ENCODE results near the gene SLIT1.

Gene SLIT1

DNA sequence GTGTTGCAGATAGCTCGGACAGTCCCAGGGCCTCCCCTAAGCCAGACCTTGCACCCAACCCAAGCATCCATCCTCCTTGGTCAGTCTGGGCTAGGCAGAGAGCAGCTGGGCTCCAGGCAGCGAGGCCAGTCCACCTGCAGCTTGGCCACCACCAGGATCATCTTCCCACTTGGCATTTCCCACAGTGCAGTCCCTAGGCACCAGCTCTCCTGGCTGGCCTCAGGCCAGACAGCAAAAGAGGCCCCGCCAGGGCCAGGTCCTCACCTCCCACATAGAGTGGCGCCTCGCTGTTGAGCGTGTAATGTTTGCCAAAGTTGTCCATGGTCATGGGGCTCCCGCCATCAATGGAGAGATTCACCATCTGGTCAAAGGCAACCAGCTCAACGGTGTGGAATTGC is 182.0 kb downstream of the SLIT1 start:
- DNase-seq (ENCODE audit: extremely low spot score) = no peak
- ChIA-PET CTCF (interaction anchor here (1.2 kb wide), 1 partner anchor 21 kb away, joined by 6 read pairs; no protein-coding TSS in a partner anchor), POLR2A (no interaction called here)
- TF ChIP-seq NFRKB (IDR thresholded peaks at IDR 0.05) (no peak), LEF1 (IDR thresholded peaks at IDR 0.05; ENCODE audit: borderline replicate concordance) (no peak), FOXA1 (IDR thresholded peaks at IDR 0.05) (no peak), CTBP1 (IDR thresholded peaks at IDR 0.05; ENCODE audit: borderline replicate concordance) (no peak), SP1 (IDR thresholded peaks at IDR 0.05) (no peak)
- TF ChIP-seq, protein P1, sequence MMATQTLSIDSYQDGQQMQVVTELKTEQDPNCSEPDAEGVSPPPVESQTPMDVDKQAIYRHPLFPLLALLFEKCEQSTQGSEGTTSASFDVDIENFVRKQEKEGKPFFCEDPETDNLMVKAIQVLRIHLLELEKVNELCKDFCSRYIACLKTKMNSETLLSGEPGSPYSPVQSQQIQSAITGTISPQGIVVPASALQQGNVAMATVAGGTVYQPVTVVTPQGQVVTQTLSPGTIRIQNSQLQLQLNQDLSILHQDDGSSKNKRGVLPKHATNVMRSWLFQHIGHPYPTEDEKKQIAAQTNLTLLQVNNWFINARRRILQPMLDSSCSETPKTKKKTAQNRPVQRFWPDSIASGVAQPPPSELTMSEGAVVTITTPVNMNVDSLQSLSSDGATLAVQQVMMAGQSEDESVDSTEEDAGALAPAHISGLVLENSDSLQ (IDR thresholded peaks at IDR 0.05) = no peak

DNA sequence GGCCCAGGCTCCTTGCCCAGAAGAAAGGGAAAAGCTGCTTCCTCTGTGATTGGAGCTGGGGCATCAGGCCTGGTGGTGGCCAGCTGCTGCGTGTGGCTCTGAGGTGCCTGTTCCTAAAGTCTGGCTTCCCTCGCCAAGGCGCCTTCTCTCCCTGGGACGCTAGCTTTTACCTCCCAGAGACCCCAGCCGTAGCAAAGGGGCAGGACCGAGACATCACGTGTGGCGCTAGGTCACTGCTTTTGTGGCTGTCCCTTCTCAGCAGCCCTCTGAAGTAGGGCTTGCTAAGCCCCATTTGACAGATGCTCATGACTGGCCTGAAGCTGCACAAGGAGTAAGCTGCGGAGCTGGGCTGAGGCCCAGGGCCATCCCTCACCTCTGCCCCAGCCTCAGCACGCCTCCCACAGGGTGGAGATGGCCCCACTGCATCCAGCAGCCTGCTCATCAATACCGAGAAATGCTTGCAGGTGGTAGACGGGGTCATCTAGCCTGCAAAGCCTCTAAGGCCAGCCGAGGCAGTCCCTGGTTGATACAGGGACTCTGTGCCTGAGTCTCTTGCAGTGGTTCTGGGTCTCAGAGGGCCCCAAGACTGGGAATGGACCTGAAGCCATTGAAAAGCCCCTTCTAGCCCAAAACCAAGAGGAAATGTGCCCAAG is 182.5 kb downstream of the SLIT1 start:
- TF ChIP-seq HDGF (IDR thresholded peaks at IDR 0.05; ENCODE audit: borderline replicate concordance) (no peak), ZNF384 (IDR thresholded peaks at IDR 0.05) (no peak), SP1 (IDR thresholded peaks at IDR 0.05) (no peak), BHLHE40 (IDR thresholded peaks at IDR 0.05; ENCODE audit: borderline replicate concordance) (no peak), LEF1 (IDR thresholded peaks at IDR 0.05; ENCODE audit: borderline replicate concordance) (no peak), FOXK2 (IDR thresholded peaks at IDR 0.05) (no peak), FOXA1 (IDR thresholded peaks at IDR 0.05) (no peak), SUZ12 (IDR thresholded peaks at IDR 0.05) (no peak), ARNT (IDR thresholded peaks at IDR 0.05) (no peak), ELF4 (IDR thresholded peaks at IDR 0.05) (no peak), CTBP1 (IDR thresholded peaks at IDR 0.05; ENCODE audit: borderline replicate concordance) (no peak), NFRKB (IDR thresholded peaks at IDR 0.05) (no peak), FOXM1 (IDR thresholded peaks at IDR 0.05; ENCODE audit: borderline replicate concordance) (no peak), L3MBTL2 (conservative IDR thresholded peaks at IDR 0.05) (no peak)
- ChIA-PET CTCF (interaction anchor here (1.2 kb wide), 1 partner anchor 22 kb away, joined by 6 read pairs; no protein-coding TSS in a partner anchor), POLR2A (no interaction called here)
- DNase-seq (ENCODE audit: extremely low spot score) = no peak

GRCh38 chr10:97002670-97003069 is 183.1 kb downstream of the SLIT1 start:
- POLR2A ChIA-PET = no interaction called here
- CTCF ChIA-PET = interaction anchor here (1.2 kb wide), 1 partner anchor 23 kb away, joined by 6 read pairs; no protein-coding TSS in a partner anchor
- no peak for DNase-seq (ENCODE audit: extremely low spot score)
- TF ChIP-seq HDGF (IDR thresholded peaks at IDR 0.05; ENCODE audit: borderline replicate concordance) = no peak
- no peak for TF ChIP-seq NFRKB (IDR thresholded peaks at IDR 0.05)
- TF ChIP-seq, protein P1 (IDR thresholded peaks at IDR 0.05) = no peak
- no peak for TF ChIP-seq LEF1 (IDR thresholded peaks at IDR 0.05; ENCODE audit: borderline replicate concordance)
- no peak for TF ChIP-seq CTBP1 (IDR thresholded peaks at IDR 0.05; ENCODE audit: borderline replicate concordance)
- no peak for TF ChIP-seq BHLHE40 (IDR thresholded peaks at IDR 0.05; ENCODE audit: borderline replicate concordance)
- TF ChIP-seq FOXA1 (IDR thresholded peaks at IDR 0.05) = no peak

GRCh38 chr10:97001183-97001991 is 184.4 kb downstream of the SLIT1 start:
- no peak for DNase-seq (ENCODE audit: extremely low spot score)
- POLR2A ChIA-PET = no interaction called here
- TF ChIP-seq NFRKB (IDR thresholded peaks at IDR 0.05) = no peak
- no peak for TF ChIP-seq ELF4 (IDR thresholded peaks at IDR 0.05)
- no peak for TF ChIP-seq FOXA1 (IDR thresholded peaks at IDR 0.05)
- TF ChIP-seq BHLHE40 (IDR thresholded peaks at IDR 0.05; ENCODE audit: borderline replicate concordance) = no peak
- TF ChIP-seq FOXM1 (IDR thresholded peaks at IDR 0.05; ENCODE audit: borderline replicate concordance) = no peak
- no peak for TF ChIP-seq LEF1 (IDR thresholded peaks at IDR 0.05; ENCODE audit: borderline replicate concordance)
- TF ChIP-seq L3MBTL2 (conservative IDR thresholded peaks at IDR 0.05) = no peak
- no peak for TF ChIP-seq HDGF (IDR thresholded peaks at IDR 0.05; ENCODE audit: borderline replicate concordance)
- TF ChIP-seq ARNT (IDR thresholded peaks at IDR 0.05) = no peak
- no peak for TF ChIP-seq CTBP1 (IDR thresholded peaks at IDR 0.05; ENCODE audit: borderline replicate concordance)
- CTCF ChIA-PET = interaction anchor here (0.7 kb wide), 1 partner anchor 46 kb away, joined by 3 read pairs; no protein-coding TSS in a partner anchor

DNA sequence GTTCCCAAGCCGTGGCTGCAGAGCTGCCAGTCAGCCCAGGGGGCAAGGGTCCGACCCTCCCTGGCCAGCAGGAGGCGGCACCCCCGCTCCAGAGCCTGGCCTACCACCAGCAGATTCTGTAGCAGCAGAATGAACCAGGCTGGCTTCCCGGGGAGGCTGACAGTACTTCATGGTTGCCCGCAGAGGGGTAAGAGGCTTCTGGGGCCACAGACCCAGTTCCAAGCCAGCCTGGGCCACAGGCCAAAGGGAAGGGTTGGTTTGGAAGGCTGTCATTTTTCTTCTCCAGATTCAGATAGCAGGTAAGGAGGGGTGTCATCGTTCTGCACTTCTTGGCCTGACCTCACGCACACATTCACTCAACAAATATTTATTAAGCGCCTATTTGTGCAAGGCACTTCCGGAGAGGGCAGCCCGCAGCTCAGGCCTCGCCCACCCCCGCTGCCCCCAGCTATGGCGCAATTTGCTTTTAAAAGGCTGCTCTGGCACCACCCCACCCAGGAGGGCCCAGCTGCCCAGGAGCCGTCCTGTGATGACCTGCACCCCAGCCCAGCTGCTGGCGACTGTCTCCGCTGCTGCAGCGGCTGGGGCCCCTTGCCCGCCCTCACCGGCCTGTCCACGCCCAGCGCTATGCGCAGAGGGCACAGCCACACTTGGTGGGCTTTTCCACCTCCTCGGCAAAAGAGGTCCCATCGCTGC is 185.1 kb downstream of the SLIT1 start:
- no peak for TF ChIP-seq SP1 (IDR thresholded peaks at IDR 0.05)
- no peak for TF ChIP-seq FOXM1 (IDR thresholded peaks at IDR 0.05; ENCODE audit: borderline replicate concordance)
- TF ChIP-seq NFRKB (IDR thresholded peaks at IDR 0.05) = no peak
- TF ChIP-seq SUZ12 (IDR thresholded peaks at IDR 0.05) = no peak
- TF ChIP-seq ELF4 (IDR thresholded peaks at IDR 0.05) = no peak
- no peak for TF ChIP-seq ZNF384 (IDR thresholded peaks at IDR 0.05)
- TF ChIP-seq HDGF (IDR thresholded peaks at IDR 0.05; ENCODE audit: borderline replicate concordance) = no peak
- TF ChIP-seq, protein P1 (IDR thresholded peaks at IDR 0.05) = no peak
- TF ChIP-seq ARNT (IDR thresholded peaks at IDR 0.05) = no peak
- TF ChIP-seq CTBP1 (IDR thresholded peaks at IDR 0.05; ENCODE audit: borderline replicate concordance) = no peak
- no peak for TF ChIP-seq TARDBP (IDR thresholded peaks at IDR 0.05)
- no peak for TF ChIP-seq BHLHE40 (IDR thresholded peaks at IDR 0.05; ENCODE audit: borderline replicate concordance)
- no peak for TF ChIP-seq LEF1 (IDR thresholded peaks at IDR 0.05; ENCODE audit: borderline replicate concordance)
- no peak for TF ChIP-seq FOXA1 (IDR thresholded peaks at IDR 0.05)
- no peak for TF ChIP-seq FOXK2 (IDR thresholded peaks at IDR 0.05)
- no peak for TF ChIP-seq L3MBTL2 (conservative IDR thresholded peaks at IDR 0.05)
- ChIA-PET POLR2A (no interaction called here), CTCF (interaction anchor here (0.7 kb wide), 1 partner anchor 46 kb away, joined by 3 read pairs; no protein-coding TSS in a partner anchor)
- DNase-seq (ENCODE audit: extremely low spot score) = no peak
